ENCODE measurements around the gene LMX1A. TPM values are rescaled to one million over a fixed set of nuclear protein-coding genes. Genes with fewer than 3 reads are reported as not detected.
A peak's percentile ranks its signal among the peaks of the same experiment; 100 is the strongest.

The LMX1A gene
- total RNA-seq, 1 donor from 2014 or later = not detected

DNA sequence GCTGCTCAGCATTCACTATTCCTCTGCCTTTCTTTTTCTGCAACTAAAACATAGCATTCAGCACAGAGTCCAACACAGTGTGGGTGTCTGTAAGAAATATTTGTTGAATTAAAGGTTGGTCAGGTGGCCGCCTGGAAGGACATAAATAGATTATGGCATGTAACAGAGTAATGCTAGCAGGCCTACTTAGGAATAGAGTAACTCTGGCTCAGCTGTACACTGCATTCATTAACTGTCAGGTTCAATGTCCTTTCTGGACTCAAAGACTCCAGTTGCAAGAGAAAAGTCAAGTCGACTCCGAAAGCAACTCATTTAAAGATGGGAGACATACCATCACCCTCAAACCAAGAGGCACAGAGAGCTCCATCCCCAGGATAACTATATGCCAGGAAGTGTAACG is 116.0 kb downstream of the LMX1A start:
- H3K36me3 ChIP-seq = no peaks in the 10 kb centered on the region
- TF ChIP-seq, protein P1, sequence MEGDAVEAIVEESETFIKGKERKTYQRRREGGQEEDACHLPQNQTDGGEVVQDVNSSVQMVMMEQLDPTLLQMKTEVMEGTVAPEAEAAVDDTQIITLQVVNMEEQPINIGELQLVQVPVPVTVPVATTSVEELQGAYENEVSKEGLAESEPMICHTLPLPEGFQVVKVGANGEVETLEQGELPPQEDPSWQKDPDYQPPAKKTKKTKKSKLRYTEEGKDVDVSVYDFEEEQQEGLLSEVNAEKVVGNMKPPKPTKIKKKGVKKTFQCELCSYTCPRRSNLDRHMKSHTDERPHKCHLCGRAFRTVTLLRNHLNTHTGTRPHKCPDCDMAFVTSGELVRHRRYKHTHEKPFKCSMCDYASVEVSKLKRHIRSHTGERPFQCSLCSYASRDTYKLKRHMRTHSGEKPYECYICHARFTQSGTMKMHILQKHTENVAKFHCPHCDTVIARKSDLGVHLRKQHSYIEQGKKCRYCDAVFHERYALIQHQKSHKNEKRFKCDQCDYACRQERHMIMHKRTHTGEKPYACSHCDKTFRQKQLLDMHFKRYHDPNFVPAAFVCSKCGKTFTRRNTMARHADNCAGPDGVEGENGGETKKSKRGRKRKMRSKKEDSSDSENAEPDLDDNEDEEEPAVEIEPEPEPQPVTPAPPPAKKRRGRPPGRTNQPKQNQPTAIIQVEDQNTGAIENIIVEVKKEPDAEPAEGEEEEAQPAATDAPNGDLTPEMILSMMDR (IDR thresholded peaks at IDR 0.05) = no peak
- no peak for TF ChIP-seq POLR2AphosphoS5 (IDR thresholded peaks at IDR 0.05; ENCODE audit: insufficient read depth in 1 of 2, low read depth in 1 of 2)
- intact Hi-C loops (cut with DNase I) = no loop called here
- H3K27ac ChIP-seq = no peak overlapping the region
- DNase-seq (ENCODE audit: extremely low spot score in 2 of 2) = no peak
- peaks cover 9% of the 10 kb centered on the region for H3K4me1 ChIP-seq
- H3K9me3 ChIP-seq = no peaks in the 10 kb centered on the region
- H3K27me3 ChIP-seq = no peaks in the 10 kb centered on the region
- no peak overlapping the region for H3K4me3 ChIP-seq

DNA sequence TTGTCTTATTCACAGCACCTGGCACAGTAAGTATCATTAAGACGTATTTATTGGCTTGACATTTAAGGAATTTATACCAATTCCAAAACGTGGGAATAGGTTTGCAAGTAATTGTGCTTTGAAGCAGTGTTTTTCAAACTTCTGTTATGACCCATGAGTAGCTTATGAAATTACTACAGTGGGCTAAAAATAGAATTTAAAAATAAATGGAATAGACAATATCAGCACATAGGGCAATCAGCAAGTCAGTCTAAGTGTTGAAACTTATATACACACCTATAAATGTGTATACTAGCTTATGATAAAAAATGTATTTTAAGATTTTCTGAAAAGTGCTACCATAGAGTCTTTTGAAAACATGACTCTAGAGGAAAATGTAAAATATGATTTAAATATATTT is 116.6 kb downstream of the LMX1A start:
- H3K27ac ChIP-seq = no peak overlapping the region
- no peaks in the 10 kb centered on the region for H3K36me3 ChIP-seq
- no peaks in the 10 kb centered on the region for H3K27me3 ChIP-seq
- DNase-seq (ENCODE audit: extremely low spot score in 2 of 2) = no peak
- H3K4me1 ChIP-seq = peaks cover 15% of the 10 kb centered on the region
- TF ChIP-seq POLR2AphosphoS5 (IDR thresholded peaks at IDR 0.05; ENCODE audit: insufficient read depth in 1 of 2, low read depth in 1 of 2) (no peak), POLR2A (IDR thresholded peaks at IDR 0.05) (no peak)
- TF ChIP-seq, protein P1 (IDR thresholded peaks at IDR 0.05) = no peak
- intact Hi-C loops (cut with DNase I) = no loop called here
- no peaks in the 10 kb centered on the region for H3K9me3 ChIP-seq
- no peak overlapping the region for H3K4me3 ChIP-seq

DNA sequence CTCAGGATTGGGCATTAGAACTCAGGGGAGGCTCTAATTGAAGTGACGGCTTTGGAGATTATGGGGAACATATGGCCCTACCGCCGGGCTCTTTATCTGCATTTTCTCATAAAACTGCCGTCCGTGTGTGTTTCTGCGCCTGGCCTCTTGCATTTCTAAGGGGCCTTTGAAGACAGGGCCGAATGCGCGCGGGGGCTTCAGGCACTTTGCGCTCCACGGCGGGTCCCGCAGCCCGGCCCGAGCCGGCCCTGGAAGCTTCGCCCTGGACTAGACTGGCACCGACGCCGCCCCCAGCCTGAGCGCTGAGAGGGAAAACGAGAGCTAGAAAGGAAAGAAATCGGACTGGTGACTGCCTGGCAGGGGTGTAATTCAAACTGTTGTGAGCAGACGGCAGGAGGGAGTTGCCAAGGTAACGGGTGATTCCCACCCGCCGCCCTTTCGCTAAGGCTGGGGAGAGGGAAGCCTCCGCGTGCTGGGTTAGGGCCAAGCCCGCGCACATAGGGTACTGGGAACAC is 120.7 kb downstream of the LMX1A start:
- H3K27me3 ChIP-seq = no peaks in the 10 kb centered on the region
- H3K9me3 ChIP-seq = no peaks in the 10 kb centered on the region
- H3K36me3 ChIP-seq = no peaks in the 10 kb centered on the region
- peaks cover 15% of the 10 kb centered on the region for H3K4me1 ChIP-seq
- TF ChIP-seq, protein P1 (IDR thresholded peaks at IDR 0.05) = no peak
- no peak for TF ChIP-seq POLR2AphosphoS5 (IDR thresholded peaks at IDR 0.05; ENCODE audit: insufficient read depth in 1 of 2, low read depth in 1 of 2)
- no peak for TF ChIP-seq POLR2A (IDR thresholded peaks at IDR 0.05)
- DNase-seq (ENCODE audit: extremely low spot score in 2 of 2) = no peak
- intact Hi-C loops (cut with DNase I) = no loop called here
- H3K27ac ChIP-seq = no peak overlapping the region
- H3K4me3 ChIP-seq = peak overlapping the region; percentile 37 to 41

DNA sequence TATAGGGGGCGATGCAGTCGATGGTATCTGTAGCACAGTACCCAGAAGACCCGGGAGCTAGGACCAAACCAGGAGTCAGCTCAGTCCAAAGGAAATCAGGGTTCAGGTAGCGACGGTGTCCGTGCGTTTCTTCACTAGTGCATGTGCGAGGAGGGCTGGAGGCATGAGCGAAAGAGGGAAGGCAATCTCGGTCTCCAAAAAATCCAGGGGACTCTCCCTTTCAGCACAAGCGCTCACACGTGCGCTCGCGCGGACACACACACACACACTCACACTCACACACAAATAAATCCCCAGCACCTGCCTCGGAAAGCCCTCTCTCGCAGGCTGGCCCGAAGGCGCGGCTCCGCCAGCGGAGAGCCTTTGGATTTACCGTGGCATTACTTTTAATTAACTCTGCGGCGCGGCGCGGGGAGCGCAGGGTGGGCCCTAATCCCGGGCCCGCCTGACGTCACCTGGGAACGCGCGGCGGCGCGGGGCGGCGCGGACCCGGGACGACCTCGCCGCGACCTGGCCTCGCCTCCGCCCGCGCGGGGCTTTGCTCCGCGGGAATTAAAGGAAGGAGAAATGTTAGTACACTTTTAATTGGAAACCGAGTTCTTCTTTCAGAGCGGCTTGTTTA is 121.2 kb downstream of the LMX1A start:
- no peak for TF ChIP-seq POLR2AphosphoS5 (IDR thresholded peaks at IDR 0.05; ENCODE audit: insufficient read depth in 1 of 2, low read depth in 1 of 2)
- TF ChIP-seq, protein P1 (IDR thresholded peaks at IDR 0.05) = no peak
- Histone ChIP-seq H3K36me3 (no peaks in the 10 kb centered on the region), H3K4me3 (peak overlapping the region; percentile 37 to 41), H3K9me3 (no peaks in the 10 kb centered on the region), H3K27me3 (no peaks in the 10 kb centered on the region), H3K27ac (no peak overlapping the region), H3K4me1 (peaks cover 15% of the 10 kb centered on the region)
- DNase-seq (ENCODE audit: extremely low spot score in 2 of 2) = no peak
- intact Hi-C loops (cut with DNase I) = no loop called here

DNA sequence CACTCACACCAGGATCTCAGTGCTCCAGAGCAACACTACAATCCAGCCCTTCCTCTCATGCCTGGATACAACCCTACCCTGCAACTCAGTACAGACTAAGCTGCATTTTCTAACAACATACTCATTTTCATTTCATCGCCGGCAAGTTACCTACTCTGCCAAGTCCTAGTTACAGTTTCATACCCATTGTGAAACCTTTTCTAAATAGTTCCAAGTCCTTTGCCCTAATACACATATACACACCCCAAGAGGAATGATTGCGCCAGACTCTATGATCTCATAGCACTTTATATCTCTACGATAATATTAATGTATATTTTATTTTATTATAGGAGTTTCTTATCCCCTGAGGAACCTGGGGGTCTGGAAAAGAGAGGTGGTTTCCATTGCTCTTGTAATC is 122.4 kb downstream of the LMX1A start:
- DNase-seq (ENCODE audit: extremely low spot score in 2 of 2) = no peak
- Histone ChIP-seq H3K9me3 (no peaks in the 10 kb centered on the region), H3K4me3 (no peak overlapping the region), H3K27ac (no peak overlapping the region), H3K36me3 (no peaks in the 10 kb centered on the region), H3K27me3 (no peaks in the 10 kb centered on the region), H3K4me1 (peaks cover 15% of the 10 kb centered on the region)
- intact Hi-C loops (cut with DNase I) = no loop called here
- TF ChIP-seq POLR2A (IDR thresholded peaks at IDR 0.05) = no peak
- TF ChIP-seq, protein P1 (IDR thresholded peaks at IDR 0.05) = no peak
- no peak for TF ChIP-seq POLR2AphosphoS5 (IDR thresholded peaks at IDR 0.05; ENCODE audit: insufficient read depth in 1 of 2, low read depth in 1 of 2)
